Stimulated activated CD4-positive, alpha-beta T cell treated with anti-CD3 and anti-CD28 coated beads, Interleukin-2, amount 100 ng/mL, for 4 hours (primary cell): ENCODE data around the gene AMH.

ENCODE experiments used
- DNase-seq: peaks from one replicate; pipeline ENCODE4 v3.0.0-alpha.2; 2020; ENCODE audit warnings: low read depth

The AMH gene

GRCh38 chr19:2287585-2288337 lies 38.6 kb downstream of the AMH start:
- DNase-seq: no peak

GRCh38 chr19:2288338-2288817 lies 39.3 kb downstream of the AMH start:
- no peak for DNase-seq

DNA sequence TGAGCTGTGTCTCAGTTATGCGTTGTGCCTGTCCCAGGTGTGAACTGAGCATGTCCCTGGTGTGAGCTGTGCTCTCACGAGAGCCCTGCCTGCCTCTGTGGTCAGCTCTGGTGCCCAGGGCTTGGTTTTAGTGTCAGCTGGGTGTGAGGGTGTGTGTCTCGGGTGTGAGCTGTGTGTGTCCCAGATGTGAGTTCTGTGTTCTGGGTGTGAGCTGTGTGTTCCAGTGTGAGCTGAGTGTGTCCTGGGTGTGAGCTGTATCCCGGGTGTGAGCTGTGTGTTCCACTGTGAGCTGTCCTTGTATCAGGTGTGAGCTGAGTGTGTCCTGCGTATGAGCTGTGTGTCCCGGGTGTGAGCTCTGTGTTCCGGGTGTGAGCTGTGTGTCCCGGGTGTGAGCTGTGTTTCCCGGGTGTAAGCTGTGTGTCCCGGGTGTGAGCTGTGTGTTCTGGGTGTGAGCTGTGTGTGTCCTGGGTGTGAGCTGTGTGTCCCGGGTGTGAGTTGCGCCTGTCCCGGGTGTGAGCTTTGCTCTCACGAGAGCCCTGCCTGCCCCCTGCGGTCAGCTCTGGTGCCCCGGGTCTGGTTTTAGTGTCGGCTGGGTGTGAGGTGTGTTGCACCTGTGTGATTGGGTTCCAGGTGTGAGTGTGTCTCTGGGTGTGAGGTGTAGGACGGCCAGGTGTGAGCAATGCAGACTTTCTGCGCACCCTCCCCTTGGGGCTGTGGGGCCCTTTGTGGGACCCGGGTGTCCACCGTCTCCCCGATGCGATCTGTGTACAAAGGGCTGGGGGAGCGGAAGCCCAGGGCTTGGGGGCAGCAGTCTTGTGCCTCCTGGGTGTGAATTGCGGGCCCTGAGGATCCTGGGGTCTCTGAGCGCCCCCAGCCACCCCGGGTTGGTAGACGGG lies 39.9 kb downstream of the AMH start:
- no peak for DNase-seq

GRCh38 chr19:2289714-2290435 lies 40.8 kb downstream of the AMH start:
- no peak for DNase-seq

- no peak for DNase-seq
Observed at GRCh38 chr19:2290441-2291184, 41.5 kb downstream of the AMH start.

DNA sequence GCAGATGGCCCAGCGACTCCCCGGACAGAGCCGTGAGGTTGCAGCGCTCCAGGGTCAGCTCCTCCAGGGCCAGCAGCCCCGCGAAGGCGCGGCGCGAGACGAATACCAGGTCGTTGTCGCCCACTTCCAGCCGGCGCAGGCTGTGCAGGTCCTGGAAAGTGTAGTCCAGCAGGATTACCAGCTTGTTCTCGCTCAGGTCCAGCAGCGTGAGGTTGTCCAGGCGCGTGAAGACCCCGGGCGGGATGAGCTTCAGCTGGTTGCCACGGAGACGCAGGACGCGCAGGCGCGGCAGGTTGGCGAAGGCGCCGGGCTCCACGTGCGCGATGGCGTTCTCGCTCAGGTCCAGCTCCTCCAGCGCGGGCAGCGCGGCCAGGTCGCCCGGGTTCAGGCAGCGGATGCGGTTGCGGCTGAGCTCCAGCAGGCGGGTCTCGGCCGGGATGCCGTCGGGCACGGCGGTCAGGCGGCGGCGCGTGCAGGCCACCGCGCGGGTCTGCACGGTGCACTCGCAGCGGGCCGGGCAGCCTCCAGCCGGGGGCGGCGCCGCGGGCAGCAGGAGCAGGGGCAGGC lies 42.1 kb downstream of the AMH start:
- DNase-seq: no peak

DNA sequence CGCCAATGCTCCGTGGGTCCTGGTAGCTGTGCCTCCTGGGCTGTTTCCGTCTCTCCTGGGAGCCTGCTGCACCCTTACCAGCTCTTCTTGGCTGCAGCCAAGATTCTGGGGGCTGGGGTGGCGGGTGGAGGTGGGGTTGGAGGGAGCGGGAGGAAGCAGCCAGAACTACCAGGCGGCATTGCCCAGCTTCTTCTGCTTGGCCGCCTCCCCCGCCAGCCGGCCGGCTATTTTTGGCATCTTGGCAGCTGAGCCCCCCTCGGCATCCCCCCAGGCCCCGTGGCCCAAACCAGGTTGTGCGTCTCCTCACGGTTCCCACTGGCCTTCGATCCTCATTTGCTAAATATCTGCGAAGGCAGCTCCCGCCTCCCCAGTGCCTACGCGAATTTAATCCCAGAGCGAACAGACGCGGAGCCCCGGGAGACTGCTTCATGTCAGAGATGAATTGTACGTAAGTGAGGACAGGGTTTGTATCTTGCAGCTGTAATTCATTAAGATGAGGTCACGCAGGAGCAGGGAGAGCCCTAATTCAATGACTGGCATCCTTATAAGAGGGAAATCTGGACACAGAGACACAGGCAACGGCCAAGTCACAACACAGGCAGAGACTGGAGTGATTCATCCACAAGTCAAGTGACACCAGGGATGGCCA lies 45.7 kb downstream of the AMH start:
- no peak for DNase-seq

- DNase-seq: no peak
Observed at GRCh38 chr19:2296141-2296540, 47.0 kb downstream of the AMH start.

- no peak for DNase-seq
Observed at GRCh38 chr19:2300533-2300932, 51.4 kb downstream of the AMH start.
